Activated CD4-positive, alpha-beta T cell treated with anti-CD3 and anti-CD28 coated beads, Interleukin-2, amount 10 ng/mL, durations not matched to agents 7 days and 5 days (primary cell): ENCODE data around the gene BCR. TPM values are rescaled to one million over a fixed set of nuclear protein-coding genes. Genes with fewer than 3 reads are reported as not detected.

ENCODE experiments used
- CTCF ChIA-PET: fragments of 350-600 bp; sonication (Branson Sonifier 250); formaldehyde crosslinking; loops from one replicate; lab custom pipeline; 2021; ENCODE audit warnings: antibody characterized with exemption; lab: Charles Lee
- POLR2A ChIA-PET: fragments of 350-600 bp; sonication (Branson Sonifier 250); formaldehyde crosslinking; loops from one replicate; lab custom pipeline; 2021; ENCODE audit warnings: antibody characterized with exemption; lab: Charles Lee
- DNase-seq: peaks from one replicate; pipeline ENCODE4 v3.0.0-alpha.2; 2020
- H3K27ac Mint-ChIP-seq: one replicate; pipeline ENCODE4 v1.8.0; 2021; ENCODE audit warnings: mild to moderate bottlenecking, moderate library complexity, mixed read lengths
- H3K27me3 Mint-ChIP-seq: one replicate; pipeline ENCODE4 v1.8.0; 2021; ENCODE audit warnings: mixed read lengths
- H3K36me3 Mint-ChIP-seq: one replicate; pipeline ENCODE4 v1.8.0; 2021; ENCODE audit warnings: low read depth, mixed read lengths
- H3K4me1 Mint-ChIP-seq: one replicate; pipeline ENCODE4 v1.8.0; 2021; ENCODE audit warnings: mixed read lengths
- H3K4me3 Mint-ChIP-seq: one replicate; pipeline ENCODE4 v1.8.0; 2021; ENCODE audit warnings: mild to moderate bottlenecking, moderate library complexity, mixed read lengths
- H3K9me3 Mint-ChIP-seq: one replicate; pipeline ENCODE4 v1.8.0; 2021; ENCODE audit warnings: mixed read lengths
- total RNA-seq, 2 experiments: library from RNA; stranded (reverse); gene quantifications; one replicate each; pipeline ENCODE4 v1.2.3, GENCODE V29; 2021

Gene BCR
- total RNA-seq, 2 experiments from 2014 or later: 45.6 to 48.1 TPM

DNA sequence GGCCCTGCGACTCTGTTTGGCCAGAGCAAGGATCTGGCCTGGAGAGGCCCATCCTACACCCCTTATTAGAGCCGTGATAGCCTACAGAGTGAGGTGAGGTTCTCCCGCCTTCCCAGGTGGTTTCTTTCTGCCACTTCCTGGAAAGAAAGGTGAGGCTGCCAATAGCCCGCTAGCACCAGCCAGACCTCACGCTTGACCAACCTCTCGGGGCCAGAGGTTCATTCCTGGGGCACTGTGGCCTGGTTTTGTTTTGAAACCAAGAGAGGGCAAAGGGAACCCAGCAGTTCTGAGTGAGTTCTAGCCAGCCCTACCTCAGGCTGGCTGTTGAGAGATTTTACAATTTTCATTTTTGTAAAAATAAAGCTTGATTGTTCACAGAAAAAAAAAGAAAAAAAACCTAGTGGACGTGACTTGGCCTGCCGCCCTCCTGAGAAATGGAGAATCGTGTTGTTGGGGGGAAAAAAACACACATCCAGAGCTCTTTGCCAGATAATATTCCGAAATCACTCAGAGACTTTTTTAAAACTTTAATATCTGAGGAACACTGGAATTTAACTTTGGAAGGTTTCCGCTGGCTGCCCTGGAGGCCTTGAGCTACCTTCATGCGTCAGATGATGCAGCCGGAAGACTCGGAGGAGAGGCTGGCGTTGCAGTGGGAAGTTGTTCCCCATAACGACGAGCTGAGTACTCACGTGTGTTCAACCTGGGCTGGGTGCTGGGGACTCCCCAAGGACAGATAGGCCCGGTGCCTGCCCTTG, 84.5 kb downstream of the BCR start:
- Mint-ChIP-seq H3K27me3 (no peaks in the 10 kb centered on the region), H3K36me3 (no peaks in the 10 kb centered on the region), H3K4me1 (peaks cover 10% of the 10 kb centered on the region), H3K4me3 (no peak overlapping the region), H3K27ac (no peak overlapping the region), H3K9me3 (no peaks in the 10 kb centered on the region)
- POLR2A ChIA-PET: no interaction called here
- CTCF ChIA-PET: interaction anchor here (0.6 to 1.6 kb wide), 3 partner anchors 12 to 191 kb away, joined by 3 to 4 read pairs (median 3); no protein-coding TSS in a partner anchor
- DNase-seq: no peak

DNA sequence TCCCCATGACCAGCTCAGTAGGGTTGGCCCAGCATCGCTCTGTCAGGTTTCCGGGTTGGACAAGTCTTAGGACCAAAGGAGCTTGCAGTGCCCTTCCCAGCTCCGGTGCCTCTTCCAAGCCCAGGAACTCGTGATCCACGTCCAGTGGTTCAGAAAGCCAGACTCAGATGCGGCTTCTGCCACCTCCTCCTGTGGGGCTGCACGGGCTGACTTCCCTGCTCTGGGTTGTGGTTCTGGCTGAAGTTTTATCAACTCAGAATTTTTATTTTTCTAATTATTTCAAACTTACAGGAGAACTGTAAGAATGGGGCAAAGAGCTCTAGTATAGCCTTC, 85.0 kb downstream of the BCR start:
- peaks cover 10% of the 10 kb centered on the region for H3K4me1 Mint-ChIP-seq
- no peak for DNase-seq
- no peaks in the 10 kb centered on the region for H3K27me3 Mint-ChIP-seq
- H3K36me3 Mint-ChIP-seq: no peaks in the 10 kb centered on the region
- no peak overlapping the region for H3K4me3 Mint-ChIP-seq
- no peaks in the 10 kb centered on the region for H3K9me3 Mint-ChIP-seq
- POLR2A ChIA-PET: no interaction called here
- no peak overlapping the region for H3K27ac Mint-ChIP-seq
- CTCF ChIA-PET: interaction anchor here (0.6 to 1.6 kb wide), 3 partner anchors 12 to 192 kb away, joined by 3 to 4 read pairs (median 3); no protein-coding TSS in a partner anchor

DNA sequence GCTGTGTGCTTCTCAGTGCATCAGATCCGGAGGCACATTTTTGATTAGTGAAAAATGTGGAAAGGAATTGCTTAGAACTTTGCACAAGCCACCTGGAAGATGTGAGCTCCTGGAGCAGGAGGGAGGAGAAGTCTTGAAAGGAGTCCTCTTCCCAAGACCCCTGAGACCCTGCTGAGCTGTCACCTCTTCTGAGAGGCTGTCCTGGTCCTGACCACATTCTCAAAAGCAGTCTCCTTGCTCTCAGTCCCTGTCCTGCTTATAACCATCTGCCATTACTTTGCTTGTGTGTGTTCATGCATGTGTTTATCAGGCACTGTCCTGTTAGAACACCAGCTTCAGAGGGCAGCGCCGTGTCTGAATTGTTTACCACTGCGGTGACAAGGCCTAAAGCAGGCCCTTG, 86.5 kb downstream of the BCR start:
- POLR2A ChIA-PET: no interaction called here
- CTCF ChIA-PET: interaction anchor here (1.6 kb wide), 1 partner anchor 18 kb away, joined by 3 read pairs; no protein-coding TSS in a partner anchor
- H3K27ac Mint-ChIP-seq: no peak overlapping the region
- no peaks in the 10 kb centered on the region for H3K36me3 Mint-ChIP-seq
- no peaks in the 10 kb centered on the region for H3K27me3 Mint-ChIP-seq
- no peak overlapping the region for H3K4me3 Mint-ChIP-seq
- no peaks in the 10 kb centered on the region for H3K9me3 Mint-ChIP-seq
- H3K4me1 Mint-ChIP-seq: peaks cover 10% of the 10 kb centered on the region
- DNase-seq: no peak

DNA sequence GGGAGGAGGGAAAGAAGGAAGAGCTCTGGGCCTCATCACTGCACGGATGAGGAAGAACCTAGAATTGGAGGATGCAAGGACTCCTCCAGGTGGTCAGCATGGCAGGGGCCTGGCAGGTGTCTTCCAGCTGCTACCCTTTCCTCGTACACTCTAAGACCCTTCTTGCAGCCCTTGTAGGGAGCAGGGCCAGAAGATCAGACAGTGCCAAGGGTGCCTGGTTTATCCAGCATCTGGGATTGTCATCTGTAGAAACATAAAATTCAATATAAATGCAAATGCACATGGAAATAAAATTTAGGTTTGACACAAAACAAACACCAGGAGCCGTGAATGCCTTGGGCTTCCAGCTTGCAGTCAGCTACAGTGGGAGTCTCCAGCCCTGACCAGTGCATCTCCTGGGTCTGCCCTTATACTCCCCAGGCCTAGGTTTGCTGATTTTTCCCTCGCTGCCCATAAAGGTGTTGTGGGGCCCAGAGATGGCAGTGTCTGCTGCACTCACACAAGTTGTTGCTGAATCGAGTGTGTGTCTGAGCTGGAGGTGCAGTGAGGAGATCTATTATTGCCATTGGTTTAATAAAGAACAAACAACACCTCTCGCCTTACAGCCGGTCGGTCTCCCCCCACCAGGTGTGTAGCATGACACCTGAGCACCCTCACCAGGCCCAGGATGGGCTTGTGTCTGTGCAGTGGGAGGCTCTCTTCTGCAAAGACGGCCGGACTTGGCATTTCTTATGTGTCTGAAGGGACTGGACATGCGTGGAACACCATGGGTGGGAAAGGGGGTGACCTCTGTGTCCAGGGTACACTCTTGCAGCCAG, 87.1 kb downstream of the BCR start:
- Mint-ChIP-seq H3K9me3 (no peaks in the 10 kb centered on the region), H3K27me3 (no peaks in the 10 kb centered on the region), H3K4me1 (peaks cover 10% of the 10 kb centered on the region), H3K36me3 (no peaks in the 10 kb centered on the region), H3K4me3 (no peak overlapping the region), H3K27ac (no peak overlapping the region)
- ChIA-PET CTCF (interaction anchor here (1.6 to 3.5 kb wide), 2 partner anchors 15 to 18 kb away, joined by 3 to 12 read pairs; no protein-coding TSS in a partner anchor), POLR2A (no interaction called here)
- DNase-seq: no peak

DNA sequence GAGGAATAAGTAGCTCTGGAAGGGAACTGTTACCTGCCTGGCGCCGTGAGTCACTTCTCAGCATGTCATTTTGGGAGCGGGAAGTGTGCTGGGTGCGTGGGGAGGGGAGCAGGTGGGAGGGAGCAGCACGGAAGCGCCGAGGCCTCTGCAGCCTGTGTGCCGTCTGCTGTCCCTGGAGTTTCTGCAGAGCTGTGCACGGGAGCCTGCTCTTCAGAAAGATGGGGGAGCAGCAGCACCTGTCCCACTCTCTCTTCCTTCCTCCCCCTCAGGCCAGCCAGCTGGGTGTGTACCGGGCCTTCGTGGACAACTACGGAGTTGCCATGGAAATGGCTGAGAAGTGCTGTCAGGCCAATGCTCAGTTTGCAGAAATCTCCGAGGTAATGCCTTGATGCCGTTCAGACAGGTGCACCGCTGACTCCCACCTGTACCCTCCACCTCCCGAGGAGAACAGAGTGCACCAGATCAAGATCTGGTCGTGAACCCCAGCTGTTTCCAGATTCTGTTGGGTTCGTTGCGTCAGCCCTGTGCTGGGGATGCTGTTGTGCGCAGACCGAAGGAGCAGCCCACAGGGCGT, 87.9 kb downstream of the BCR start:
- H3K4me3 Mint-ChIP-seq: no peak overlapping the region
- H3K36me3 Mint-ChIP-seq: no peaks in the 10 kb centered on the region
- POLR2A ChIA-PET: no interaction called here
- no peaks in the 10 kb centered on the region for H3K27me3 Mint-ChIP-seq
- H3K27ac Mint-ChIP-seq: no peak overlapping the region
- no peak for DNase-seq
- H3K9me3 Mint-ChIP-seq: no peaks in the 10 kb centered on the region
- CTCF ChIA-PET: interaction anchor here (1.6 to 3.5 kb wide), 2 partner anchors 14 to 19 kb away, joined by 3 to 12 read pairs; no protein-coding TSS in a partner anchor
- H3K4me1 Mint-ChIP-seq: peaks cover 10% of the 10 kb centered on the region

DNA sequence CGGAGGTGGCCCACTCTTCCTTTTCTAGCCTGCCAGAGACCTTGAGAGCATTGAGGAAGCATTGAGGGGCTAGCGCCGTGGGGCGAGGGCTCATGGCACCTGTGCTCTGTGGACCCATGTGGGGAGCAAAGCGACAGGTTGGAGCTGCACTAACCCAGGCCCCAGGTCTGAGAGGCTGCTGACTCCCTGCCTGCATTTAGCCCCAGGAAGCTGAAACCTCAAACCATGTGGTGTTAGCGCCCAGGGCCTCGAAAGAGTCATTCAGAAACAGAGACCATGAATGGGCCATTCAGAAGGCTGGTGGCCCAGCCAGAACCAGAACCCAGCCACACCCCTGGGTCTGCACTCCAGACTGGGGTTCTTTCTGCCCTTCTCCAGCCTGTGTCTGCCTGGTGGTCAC, 88.6 kb downstream of the BCR start:
- no peak overlapping the region for H3K27ac Mint-ChIP-seq
- no peaks in the 10 kb centered on the region for H3K9me3 Mint-ChIP-seq
- H3K4me1 Mint-ChIP-seq: peaks cover 10% of the 10 kb centered on the region
- H3K36me3 Mint-ChIP-seq: peaks cover under 1% of the 10 kb centered on the region
- no peak for DNase-seq
- CTCF ChIA-PET: interaction anchor here (3.5 kb wide), 1 partner anchor 13 kb away, joined by 12 read pairs; no protein-coding TSS in a partner anchor
- no peaks in the 10 kb centered on the region for H3K27me3 Mint-ChIP-seq
- POLR2A ChIA-PET: no interaction called here
- no peak overlapping the region for H3K4me3 Mint-ChIP-seq

DNA sequence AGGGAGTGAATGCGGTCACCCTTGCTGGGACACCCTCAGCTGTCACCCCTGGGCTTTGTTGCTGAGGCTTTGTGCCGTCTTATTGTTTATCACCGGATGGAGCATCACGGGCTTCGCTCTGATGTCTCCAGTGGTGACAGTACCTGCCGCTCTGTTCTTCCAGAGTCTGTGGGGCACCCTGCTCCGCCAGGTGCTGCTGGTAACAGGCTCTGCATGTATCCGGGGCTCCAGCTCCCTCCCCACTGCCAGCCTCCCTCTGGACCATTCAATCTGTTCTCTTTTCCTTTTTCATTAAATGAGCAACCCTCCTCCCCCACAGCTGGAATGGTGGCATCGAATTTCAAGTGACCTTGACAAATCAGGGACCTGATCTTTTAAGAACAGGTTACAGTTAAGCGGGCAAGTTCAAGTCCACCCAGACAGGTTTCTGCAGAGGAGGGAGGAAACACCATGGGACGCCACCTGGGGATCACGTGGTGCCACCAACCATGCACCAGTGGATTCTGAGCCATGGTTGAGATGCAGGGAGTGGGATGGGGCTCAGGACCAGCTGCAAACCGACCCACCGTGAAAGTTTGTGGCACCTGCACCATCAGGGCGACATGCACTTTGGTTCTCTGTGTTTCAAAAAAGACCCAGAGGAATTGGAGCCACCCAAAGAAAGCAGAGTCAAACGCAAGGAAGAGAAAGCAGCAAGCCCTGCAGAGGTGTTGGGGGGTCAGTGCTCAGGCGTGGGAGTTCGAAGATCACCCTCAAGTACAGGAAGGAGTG, 89.3 kb downstream of the BCR start:
- no peak overlapping the region for H3K4me3 Mint-ChIP-seq
- H3K9me3 Mint-ChIP-seq: no peaks in the 10 kb centered on the region
- H3K27me3 Mint-ChIP-seq: no peaks in the 10 kb centered on the region
- peaks cover 10% of the 10 kb centered on the region for H3K4me1 Mint-ChIP-seq
- H3K27ac Mint-ChIP-seq: no peak overlapping the region
- ChIA-PET POLR2A (no interaction called here), CTCF (interaction anchor here (0.8 to 3.5 kb wide), 3 partner anchors 13 to 95 kb away, joined by 3 to 12 read pairs (median 3); no protein-coding TSS in a partner anchor)
- H3K36me3 Mint-ChIP-seq: peaks cover 4% of the 10 kb centered on the region
- no peak for DNase-seq

DNA sequence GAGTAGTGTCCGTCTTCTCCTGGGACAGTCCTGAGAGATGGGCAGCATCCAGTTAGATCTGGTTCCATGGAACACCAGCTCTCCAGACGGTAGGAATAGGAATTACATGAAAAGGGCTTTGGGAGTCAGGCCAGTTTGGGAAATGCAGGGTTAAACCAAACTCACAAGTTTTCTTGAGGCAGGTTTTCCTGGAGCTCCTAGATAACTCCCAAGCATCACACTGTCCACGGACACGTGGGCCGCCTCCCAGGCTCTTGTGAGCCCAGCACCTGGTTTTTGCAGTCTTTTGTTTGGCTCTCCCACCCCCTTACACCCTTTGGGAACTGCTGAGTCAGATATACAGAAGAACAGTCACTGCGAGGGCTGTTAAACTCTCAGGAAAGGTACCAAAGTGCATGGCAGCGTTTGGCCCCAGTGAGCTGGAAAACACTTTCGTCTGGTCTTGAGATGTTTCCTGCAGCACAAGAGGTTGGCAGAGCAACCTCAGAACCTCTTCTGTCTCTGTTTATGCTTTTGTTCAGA, 90.0 kb downstream of the BCR start:
- Mint-ChIP-seq H3K4me1 (peaks cover 10% of the 10 kb centered on the region), H3K27me3 (no peaks in the 10 kb centered on the region), H3K4me3 (no peak overlapping the region), H3K9me3 (no peaks in the 10 kb centered on the region), H3K36me3 (peaks cover 4% of the 10 kb centered on the region), H3K27ac (no peak overlapping the region)
- POLR2A ChIA-PET: no interaction called here
- CTCF ChIA-PET: interaction anchor here (0.8 to 3.5 kb wide), 3 partner anchors 12 to 96 kb away, joined by 3 to 12 read pairs (median 3); no protein-coding TSS in a partner anchor
- no peak for DNase-seq

DNA sequence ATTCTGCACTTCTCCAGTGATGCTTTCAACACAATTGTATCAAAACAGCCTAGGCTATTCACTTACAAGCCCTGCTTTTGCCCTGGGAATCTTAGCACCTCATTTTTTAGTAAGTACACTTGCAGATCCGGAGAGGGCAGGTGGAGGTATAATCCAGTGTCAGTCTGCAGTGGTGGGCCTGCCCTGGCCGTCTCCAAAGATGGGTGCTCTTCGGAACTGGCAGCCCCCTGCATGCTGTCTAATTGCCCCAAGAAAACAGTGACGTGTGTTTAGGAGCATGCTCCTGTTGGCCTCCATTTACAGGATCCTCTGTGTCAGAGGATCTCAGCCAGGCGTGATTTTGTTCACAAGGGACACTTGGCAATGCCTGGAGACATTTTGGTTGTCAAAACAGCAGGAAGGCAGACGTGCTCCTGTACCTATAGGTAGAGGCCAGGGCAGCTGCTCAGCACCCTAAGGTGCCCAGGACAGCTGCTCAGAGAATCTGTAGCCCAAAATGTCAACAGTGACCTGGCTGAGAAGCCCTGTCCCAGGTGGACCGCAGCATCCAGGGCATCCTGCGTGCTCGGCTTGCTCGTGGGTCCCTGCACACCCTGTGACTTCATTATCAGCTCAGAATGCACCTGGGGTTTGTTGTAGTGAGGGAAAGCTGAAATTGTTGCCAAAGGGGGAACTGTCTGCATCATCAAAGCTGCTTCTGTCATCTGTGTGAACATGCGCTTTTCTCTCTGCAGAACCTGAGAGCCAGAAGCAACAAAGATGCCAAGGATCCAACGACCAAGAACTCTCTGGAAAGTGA, 90.7 kb downstream of the BCR start:
- Mint-ChIP-seq H3K4me1 (peaks cover 10% of the 10 kb centered on the region), H3K9me3 (no peaks in the 10 kb centered on the region), H3K27me3 (no peaks in the 10 kb centered on the region), H3K4me3 (no peak overlapping the region), H3K27ac (no peak overlapping the region), H3K36me3 (peaks cover 7% of the 10 kb centered on the region)
- ChIA-PET CTCF (interaction anchor here (0.6 to 3.5 kb wide), 2 partner anchors 11 to 96 kb away, joined by 3 to 12 read pairs; no protein-coding TSS in a partner anchor), POLR2A (interaction anchor here (0.6 kb wide), 1 partner anchor 87 kb away, joined by 4 read pairs; no protein-coding TSS in a partner anchor)
- no peak for DNase-seq

DNA sequence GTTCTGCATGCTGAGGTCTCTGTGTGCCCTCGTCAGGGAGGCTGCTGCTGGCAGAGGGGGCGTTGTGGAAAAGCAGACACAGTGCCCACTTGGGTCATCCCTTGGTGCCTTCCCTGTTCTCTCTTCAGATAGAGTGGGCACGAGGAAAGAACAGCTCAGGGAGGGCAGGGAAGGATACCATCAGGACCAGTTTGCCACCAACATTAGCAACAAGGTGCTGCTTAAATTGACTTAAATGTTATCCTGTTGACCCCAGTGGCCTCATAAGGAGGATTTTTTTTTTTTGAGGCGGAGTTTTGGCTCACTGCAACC, 91.2 kb downstream of the BCR start:
- ChIA-PET POLR2A (interaction anchor here (0.6 kb wide), 1 partner anchor 88 kb away, joined by 4 read pairs; no protein-coding TSS in a partner anchor), CTCF (interaction anchor here (0.6 to 0.9 kb wide), 2 partner anchors 95 to 97 kb away, joined by 3 to 4 read pairs; no protein-coding TSS in a partner anchor)
- H3K27ac Mint-ChIP-seq: no peak overlapping the region
- H3K36me3 Mint-ChIP-seq: peaks cover 7% of the 10 kb centered on the region
- DNase-seq: no peak
- no peak overlapping the region for H3K4me3 Mint-ChIP-seq
- no peaks in the 10 kb centered on the region for H3K9me3 Mint-ChIP-seq
- peaks cover 10% of the 10 kb centered on the region for H3K4me1 Mint-ChIP-seq
- H3K27me3 Mint-ChIP-seq: no peaks in the 10 kb centered on the region

DNA sequence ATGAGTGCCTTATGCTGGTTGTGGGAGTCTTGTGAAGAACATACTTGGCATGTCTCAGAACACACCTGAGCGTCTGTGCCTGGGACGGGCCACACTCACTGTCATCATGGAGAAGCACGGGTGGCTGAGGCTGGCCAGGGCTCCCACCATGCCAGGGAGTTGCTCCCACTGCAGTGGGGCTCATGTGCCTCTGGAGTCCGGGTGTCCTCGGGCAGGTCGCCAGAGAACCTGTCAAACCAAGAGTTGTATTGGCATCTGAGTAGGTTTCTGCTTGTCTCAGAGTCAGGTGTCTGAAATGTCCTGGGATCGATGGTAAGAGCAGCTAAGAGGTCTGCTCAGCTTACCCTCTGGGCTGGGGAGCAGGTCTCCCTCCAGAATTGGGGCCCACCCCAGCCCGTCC, 92.1 kb downstream of the BCR start:
- ChIA-PET POLR2A (no interaction called here), CTCF (interaction anchor here (0.6 to 1.6 kb wide), 3 partner anchors 10 to 95 kb away, joined by 3 to 9 read pairs (median 4); no protein-coding TSS in a partner anchor)
- H3K27ac Mint-ChIP-seq: no peak overlapping the region
- H3K9me3 Mint-ChIP-seq: no peaks in the 10 kb centered on the region
- no peak for DNase-seq
- peaks cover 10% of the 10 kb centered on the region for H3K4me1 Mint-ChIP-seq
- H3K4me3 Mint-ChIP-seq: no peak overlapping the region
- H3K36me3 Mint-ChIP-seq: peaks cover 7% of the 10 kb centered on the region
- no peaks in the 10 kb centered on the region for H3K27me3 Mint-ChIP-seq
